HG03025 (cell line): ENCODE measurements around the gene SV2C.
"Not testable (repeated sequence)": the region's sequence is repeated elsewhere in the genome, so short reads cannot be mapped to it uniquely, and the experiment has no call there.

Experiments
- ATAC-seq: cut with Tn5 transposase; IDR thresholded peaks from one replicate; pipeline ENCODE4 v1.9.1; 2021; ENCODE audit warnings: mild to moderate bottlenecking, moderate library complexity; ENCODE audit not compliant: unreplicated experiment, low FRiP score

The SV2C gene

DNA sequence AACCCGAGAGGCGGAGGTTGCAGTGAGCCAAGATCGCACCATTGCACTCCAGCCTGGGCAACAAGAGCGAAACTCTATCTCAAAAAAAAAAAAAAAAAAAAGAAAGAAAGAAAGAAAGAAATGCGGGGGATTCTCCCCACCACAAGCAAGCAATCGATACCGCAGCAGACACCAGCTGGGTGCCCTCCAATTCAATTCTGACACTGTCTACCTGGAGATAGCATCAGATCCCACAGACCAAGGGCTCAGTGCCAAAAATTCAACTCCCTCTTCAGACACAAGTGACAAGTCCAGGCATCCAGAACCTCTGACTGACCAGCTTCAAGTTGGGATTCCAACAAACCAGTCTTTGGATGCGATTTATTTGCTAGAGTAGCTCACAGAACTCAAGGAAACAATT is 286.5 kb downstream of the SV2C start:
- not testable (repeated sequence) for ATAC-seq

DNA sequence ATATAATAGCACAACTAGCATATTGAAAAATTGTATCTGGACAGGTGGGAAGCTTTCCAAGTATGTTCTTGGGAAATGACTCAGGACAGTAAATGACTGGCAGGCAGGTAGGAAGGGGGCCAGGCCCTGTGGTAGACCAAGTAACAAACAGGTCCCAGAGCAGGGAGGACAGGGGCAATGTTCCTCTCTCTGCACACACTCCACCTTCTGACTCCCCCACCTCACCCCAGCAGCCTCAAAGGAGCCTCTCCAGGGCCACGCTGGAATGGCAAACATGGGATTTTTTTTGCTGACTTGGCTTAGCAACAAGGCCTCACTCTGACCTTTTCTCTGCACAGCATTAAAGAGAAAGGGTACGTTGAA is 288.8 kb downstream of the SV2C start:
- no peak for ATAC-seq

DNA sequence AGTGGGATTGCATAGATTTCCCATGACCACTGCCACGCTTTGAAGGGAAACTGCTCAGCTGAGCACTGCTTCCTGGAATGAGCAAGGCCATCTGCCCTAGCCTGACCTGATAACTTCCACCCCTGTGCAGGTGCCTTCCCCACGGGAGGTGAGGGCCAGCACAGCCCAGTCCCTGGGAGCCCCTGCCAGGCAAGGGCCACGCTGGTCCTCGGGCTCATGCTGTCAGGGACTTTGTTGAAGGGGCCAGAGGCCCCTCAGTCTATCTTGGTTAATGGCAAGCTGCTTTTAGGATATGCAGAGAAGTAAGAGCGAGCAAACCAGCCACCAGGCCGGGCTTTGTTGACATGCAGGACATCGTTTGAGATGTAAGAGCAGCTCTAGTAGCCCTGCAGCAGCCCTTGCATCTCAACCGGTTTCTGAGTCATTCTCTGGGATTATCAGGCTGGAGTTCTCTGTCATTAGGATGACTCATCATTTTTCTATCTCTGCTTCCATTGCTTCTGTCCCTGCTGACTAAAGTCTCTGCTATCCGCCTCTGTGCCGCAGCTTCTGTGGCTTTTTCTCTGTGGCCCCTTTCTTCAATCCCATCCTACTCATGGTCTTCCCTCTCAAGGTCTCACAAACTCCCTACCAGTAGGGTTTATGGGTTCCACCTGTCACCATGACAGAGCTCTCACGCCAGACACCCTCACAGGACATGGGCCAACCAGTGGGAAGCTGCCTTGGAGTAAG is 289.3 kb downstream of the SV2C start:
- ATAC-seq = no peak

DNA sequence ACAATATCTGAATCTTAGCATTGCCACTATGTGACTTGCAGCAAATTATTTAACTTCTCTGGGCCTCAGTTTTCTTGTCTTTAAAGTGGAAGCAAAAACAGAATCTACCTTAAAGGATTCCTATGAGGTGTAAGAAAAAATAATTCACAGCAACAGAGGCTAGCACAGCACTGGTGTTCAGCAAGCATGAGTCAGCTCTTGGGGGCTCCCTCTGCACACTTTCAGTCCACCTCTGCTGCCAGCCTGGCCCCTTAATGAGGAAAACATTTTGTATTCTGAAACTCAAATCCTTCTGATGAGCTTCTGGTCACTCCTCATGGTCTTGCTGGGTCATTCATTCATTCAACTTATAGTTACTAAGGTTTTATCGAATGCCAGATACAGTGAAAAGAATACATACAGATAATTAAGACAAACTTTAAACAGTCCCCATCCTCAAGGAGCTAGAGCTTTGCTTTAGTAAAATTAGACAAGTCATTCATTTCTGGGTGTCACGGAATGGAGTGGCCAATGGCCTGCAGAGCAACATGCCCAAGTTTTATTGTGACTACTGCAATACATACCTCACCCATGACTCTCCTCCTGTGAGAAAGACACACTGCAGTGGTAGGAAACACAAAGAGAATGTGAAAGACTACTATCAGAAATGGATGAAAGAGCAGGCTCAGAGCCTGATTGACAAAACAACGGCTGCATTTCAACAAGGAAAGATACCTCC is 293.1 kb downstream of the SV2C start:
- ATAC-seq = no peak

DNA sequence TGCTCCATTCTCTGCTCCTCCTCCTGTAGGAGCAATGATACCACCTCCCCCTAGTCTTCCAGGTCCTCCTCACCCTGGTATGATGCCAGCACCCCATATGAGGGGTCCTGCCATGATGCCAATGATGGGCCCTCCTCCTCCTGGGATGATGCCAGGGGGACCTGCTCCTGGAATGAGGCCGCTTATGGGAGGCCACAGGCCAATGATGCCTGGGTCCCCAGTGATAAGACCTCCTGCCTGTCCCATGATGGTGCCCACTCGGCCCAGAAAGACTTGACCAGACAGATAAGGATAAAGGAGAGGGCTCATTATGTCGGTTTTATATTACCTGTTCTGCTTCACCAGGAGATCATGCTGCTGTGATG is 293.7 kb downstream of the SV2C start:
- ATAC-seq = no peak

DNA sequence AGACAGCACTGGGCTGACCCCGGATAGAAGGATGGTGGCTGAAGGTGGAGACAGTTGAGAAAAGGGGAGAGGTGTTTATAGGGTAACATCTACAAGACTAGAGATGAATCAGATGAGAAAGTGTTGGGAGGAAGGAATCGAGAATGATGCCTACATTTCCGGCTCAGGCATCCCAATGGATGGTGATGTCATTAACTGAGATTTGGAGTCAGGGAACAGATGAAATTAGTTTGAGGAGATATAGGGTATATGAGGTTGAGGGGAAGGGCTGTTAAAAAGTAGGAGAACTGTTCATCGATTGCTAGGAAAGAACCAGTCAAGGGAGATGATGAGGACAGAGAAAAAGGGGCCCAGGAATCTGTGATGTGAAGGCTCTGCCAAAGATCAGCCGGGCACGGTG is 295.2 kb downstream of the SV2C start:
- no peak for ATAC-seq

DNA sequence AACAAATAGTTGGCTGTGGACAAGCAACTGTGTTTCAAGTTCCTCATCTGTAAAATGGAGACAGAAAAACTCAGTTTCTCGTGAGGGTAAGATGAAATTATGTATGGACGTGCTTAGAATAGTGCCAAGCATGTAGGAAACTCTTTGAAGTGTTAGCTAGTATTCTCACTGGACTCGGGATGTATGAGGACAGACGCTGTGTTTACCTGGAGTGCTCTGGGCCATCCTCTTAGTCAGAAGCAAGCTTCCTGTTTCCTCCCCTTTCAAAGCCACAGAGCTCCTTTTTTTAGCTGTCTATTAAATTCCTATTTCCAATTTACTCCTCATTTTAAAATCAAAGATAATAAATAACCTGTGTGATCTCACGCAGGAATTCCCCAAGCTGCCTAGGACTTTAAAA is 296.1 kb downstream of the SV2C start:
- no peak for ATAC-seq

DNA sequence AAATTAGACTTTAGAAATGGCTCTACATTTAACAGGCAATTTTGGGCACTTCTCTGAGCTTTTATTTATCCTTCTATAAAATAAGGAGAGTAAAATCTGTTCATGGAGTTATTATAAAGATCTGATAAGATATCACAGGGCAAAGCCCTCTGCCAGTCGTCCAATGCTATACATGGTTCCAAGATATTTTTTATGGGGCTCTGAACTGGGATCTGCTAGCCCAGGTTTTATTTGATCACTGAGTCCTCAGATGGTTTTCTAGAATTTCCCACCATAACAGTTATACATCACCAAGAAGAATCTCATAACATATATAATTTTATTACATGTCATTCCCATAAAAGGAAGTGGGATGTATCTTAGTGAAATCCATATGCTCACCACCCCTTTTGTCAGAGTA is 296.7 kb downstream of the SV2C start:
- no peak for ATAC-seq

DNA sequence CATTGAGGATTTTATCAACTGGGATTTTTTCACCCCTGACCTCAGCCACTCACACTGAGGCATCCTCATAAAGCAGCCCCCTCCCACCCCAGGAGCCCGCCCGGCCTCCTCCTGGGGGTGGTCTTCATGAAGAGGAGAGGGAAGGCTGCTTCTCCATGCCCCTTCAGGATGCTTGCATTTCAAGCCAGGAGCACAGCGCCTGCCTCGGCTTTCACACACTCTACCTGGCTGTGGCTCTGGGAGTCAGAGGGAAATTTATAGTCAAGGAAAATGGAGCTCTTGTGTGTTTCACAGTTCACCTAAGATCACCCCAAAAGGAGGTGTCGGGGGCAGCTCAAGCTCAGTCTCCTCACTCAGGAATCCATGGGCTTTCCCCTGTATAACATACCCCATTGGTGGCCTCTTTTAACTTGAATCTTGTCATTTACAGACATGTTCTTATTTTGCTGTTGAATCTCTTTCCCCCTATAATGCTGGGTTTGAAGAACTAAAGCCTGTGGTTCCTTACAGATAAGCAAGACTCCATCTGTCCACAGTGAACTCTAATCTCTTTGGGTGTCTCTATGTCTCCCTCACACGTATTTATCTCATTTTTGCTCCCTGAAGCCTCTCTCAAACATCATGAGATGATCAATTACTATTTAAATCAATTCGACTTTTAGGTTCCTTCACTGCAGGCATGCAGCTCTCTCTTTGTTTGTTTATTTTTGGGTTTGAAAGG is 297.3 kb downstream of the SV2C start:
- no peak for ATAC-seq

DNA sequence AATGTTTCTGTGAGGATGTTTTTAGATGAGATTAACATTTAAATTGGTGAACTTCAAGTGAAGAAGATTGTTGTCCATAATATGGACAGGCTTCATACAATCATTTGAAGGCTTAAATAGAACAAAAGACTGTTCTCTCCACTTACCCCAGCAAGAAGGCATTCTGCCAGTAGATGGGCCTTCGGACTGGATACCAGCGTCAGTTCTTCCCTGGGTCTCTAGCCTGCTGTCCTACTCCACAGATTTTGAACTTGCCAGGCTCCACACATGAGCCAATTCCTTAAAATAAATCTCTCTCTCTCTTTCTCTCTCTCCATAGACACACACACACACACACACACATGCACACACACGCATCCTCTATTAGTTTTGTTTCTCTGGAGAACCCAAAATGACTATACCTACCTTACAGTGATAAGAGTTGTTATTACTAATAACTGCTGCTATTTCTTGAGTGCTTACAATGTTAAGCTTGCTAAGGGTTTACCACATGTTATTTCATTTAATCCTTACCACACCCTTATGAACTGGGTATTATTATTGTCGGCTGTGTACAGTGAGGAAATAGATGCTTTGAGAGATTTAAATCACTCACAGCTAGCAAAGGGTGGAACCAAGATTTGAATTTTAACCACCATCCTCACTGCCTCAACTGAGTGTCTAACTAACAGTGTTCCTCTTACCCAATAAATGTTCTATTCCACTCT is 300.1 kb downstream of the SV2C start:
- ATAC-seq = no peak

DNA sequence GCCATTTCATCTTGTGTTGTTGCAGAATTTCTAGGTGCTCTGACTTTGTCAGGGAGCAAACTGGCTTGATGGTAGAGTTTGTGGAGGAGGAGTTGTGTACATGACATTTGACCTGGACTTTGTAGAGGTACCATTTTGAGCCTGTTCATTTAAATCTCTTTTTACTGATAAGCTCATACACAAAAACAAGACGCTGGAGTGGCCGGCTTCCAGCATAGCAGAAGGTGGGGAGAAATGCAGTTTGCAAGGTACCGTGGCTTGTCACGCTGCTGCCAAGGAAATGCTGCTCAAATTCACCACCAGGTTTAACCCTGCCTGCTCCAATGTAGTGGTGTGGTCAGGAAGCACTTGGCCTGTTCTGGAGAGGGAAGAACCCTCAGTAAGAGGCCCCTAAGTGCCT is 301.0 kb downstream of the SV2C start:
- ATAC-seq = no peak

DNA sequence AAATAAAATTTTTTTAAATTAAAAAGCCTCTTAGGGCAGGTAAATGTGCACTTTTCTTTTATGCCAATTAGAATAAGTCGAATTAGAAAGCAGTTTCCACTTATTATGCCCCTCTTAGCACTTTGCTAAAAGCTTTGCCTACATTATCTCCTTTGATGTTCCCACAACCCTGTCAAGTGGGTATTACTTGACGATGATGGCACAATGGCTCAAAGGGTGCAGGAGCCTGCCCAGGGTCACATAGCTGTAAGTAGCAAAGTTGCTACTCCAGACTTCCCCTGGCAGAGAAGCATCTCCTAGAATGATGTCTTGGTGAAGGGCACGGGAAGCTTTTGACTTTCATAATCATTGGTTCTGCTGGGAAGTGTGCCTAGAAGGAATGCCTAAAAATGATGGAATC is 301.5 kb downstream of the SV2C start:
- ATAC-seq = no peak

DNA sequence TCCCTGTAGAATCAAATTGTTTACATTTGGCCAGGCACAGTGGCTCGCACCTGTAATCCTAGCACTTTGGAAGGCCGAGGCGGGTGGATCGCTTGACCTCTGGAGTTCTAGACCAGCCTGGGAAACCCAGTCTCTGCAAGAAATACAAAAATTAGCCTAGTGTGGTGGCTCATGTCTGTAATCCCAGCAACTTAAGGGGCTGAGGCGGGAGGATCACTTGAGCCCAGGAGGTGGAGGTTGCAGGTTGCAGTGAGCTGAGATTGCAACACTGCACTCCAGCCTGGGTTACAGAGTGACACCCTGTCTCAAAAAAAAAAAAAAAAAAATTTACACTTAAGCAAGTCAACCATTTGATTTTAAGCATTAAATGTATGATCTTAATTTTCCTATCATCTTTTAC is 302.4 kb downstream of the SV2C start:
- no peak for ATAC-seq

DNA sequence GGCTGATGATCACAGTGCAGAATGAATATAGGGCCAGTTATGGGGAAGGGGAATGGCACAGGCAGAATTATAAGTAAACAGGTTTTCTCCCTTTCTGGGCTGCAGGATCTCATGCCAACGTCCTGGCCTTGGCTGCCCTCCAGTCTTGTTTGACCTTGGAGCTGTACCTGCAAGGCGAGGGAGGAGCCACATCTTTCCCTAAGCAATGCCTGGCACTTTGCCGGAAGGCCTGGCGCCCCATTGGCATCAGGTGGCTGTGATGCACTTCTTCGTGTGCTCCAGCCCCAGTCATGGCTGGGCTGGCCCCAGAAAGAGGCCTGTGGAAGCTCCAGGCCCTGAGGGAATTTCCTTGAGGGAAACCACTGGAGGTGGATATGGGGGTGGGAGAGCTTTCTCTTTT is 303.2 kb downstream of the SV2C start:
- no peak for ATAC-seq

DNA sequence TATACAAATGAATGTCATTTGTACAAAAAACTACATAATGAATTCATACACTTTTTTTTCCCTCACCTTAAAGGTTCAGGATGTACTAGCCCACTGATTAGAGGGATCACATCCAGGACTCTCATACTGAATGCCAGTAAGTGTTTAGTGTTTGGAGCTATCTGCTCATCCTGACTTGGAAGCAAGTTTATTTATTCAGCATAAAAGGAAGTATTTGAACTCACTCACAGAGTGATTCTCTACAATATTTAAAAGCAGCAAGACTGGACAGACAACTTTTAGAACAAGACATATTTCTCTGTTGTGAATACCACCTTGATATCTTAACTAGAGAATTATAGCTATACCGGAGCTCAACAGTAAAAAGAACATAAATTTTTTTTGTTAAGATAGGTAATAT is 305.1 kb downstream of the SV2C start:
- no peak for ATAC-seq

DNA sequence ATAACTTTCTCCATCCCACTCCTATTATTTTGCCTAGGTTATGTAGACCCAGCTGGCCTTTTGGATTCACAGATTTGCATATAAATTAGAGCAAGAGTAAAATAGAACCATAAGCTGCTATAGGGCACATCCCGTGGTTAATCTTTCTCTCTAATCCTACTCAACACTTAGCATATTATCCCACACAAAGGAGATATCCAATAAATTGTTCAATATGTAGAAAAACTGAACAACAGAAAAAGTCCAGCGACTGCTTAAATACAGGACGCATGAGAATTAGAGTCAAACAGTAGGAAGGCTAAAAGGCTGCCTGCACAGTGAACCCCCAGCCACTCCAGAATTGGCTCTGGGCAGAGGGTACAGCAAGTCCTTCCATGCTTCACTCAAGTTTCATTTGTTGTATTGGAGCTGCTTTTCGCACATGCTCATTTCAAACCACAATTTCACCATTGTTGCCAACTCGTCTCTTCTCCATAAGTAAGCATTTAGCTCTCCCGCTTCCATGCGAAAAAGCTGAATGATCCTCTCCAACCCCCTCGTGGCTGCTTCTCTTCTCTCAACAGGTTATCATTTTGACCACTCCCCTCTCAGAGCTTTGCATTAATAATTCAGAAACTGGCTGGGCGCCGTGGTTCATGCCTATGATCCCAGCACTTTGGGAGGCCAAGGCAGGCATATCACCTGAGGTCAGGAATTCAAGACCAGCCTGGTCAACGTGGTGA is 305.8 kb downstream of the SV2C start:
- no peak for ATAC-seq

DNA sequence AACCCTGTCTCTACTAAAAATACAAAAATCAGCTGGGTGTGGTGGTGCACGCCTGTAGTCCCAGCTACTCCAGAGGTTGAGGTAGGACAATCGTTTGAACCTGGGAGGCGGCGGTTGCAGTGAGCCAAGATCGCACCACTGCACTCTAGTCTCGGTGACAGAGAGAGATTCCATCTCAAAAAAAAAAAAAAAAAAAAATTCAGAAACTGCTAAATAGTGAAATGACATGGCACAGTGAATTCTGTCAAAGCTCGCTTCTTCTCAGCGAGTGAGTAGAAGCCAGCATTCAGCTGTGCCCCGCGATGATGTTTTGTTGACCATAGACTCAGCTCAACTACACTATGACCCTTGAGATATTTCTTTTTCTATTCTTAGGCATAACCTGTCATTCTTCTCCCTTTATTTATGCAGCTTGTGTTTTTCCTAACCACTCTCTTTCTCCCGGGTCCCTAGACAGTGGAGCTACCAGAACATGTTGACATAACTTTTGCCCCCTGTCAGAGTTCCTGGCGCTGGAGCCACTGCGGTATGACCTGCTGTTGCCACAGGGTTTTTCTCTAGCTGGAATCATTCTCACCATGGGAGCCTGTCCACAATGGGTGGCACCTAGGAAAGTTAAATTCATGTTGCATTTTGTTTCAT is 306.5 kb downstream of the SV2C start:
- ATAC-seq = no peak

DNA sequence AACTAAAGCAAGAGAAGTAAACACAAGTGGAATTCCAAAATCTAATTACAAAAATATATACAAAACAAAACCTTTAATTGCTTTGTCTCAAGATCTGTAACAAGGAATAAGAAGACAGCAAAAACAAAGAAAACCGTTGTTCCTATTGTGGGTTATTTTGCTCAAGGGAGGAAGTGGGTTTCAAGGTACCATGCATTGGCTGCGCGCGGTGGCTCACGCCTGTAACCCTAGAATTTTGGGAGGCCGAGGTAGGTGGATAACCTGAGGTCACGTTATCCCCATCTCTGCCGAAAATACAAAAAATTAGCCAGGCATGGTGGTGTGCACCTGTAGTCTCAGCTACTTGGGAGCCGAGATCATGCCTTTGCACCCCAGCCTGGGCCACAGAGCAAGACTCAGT is 307.8 kb downstream of the SV2C start:
- ATAC-seq = no peak

DNA sequence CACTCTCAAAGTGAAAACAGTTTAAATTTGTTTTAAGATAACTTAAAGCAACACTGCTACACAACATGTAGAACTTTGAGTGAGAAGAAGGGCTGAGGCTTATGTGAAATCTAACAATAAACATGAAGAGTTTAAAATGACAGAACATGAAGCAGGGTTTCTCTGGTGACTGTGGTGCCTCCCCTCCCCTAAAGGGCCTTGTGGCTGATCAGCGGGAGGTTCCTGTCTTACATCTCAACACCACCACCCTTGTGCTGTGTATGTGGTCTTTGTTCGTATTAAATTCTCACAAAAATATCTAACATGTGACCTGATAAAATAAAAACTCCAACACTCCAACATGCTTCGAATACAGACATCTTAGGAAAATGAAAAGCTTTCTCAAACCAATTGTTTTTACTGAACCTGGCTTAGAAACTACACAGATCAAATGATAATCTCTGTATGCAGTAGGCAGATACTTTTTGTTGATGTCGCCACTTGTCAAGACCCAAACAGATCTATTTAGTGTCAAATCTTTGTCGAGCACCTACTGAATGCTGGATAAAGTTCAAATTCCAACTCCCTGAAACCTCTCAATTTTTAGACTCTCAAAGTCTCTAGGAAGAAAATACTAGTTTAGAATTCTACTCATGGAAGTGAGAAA is 310.0 kb downstream of the SV2C start:
- no peak for ATAC-seq

DNA sequence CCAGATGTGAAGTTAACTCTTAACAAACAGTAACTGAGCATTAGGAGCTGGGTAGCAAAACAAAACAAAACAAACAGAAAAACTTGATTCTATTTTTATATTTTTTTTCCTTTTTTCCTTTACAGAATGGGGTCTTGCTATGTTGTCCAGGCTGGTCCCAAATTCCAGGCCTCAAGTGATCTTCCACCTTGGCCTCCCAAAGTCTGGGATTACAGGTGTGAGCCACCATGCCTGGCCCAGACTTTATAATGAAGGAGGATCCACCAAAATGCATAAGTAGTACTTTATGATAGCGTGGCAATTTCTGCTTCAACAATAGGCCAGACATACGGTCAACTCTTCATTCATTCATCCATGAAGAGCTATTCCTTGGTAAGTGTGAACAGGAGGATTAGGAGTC is 314.0 kb downstream of the SV2C start:
- ATAC-seq = no peak
